GM12865 (cell line): ENCODE data around the gene RAB37.

Source experiments
- DNase-seq: peaks from one replicate; pipeline ENCODE4 v3.0.0; 2010; ENCODE audit warnings: low read depth
- H3K4me3 ChIP-seq: 2 replicates; pipeline ENCODE4 v1.5.1; 2011; ENCODE audit warnings: mild to moderate bottlenecking, low read depth, low read length, control low read depth
- TF ChIP-seq, protein P1 (sequence below): IDR thresholded peaks from 2 replicates; pipeline ENCODE4 v1.5.1; 2011; ENCODE audit warnings: low read length, control low read depth, low read depth, inconsistent platforms; ENCODE audit not compliant: insufficient read depth; ENCODE audit errors: missing control alignments

The RAB37 gene

DNA sequence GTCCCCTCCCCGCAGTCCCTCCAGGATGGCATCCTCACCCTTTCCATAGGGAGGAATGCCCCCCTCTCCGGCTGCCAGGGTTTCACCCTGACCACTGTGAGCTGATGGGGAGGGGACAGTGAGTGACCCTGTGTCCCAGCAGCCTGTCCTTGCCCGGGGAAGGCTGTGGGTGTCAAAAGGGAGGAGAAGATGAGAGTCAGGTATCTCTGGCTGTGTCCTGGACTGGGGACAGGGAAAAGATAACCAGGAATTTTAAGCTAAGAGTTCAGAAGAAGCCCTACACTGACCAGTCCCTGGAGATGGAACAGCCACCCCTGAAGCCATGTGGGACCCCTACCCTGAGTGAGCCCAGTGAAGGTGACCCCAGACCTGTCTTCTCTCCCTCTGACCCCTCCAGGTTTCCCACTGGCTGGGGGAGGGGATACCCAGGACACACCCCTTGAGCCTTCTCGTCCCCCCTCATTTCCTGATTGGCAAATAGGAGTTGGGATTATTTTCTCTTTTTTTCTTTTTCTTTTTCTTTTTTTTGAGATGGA is 27.8 kb downstream of the RAB37 start:
- DNase-seq, result no peak
- H3K4me3 ChIP-seq, result no peak overlapping the region
- TF ChIP-seq, protein P1, sequence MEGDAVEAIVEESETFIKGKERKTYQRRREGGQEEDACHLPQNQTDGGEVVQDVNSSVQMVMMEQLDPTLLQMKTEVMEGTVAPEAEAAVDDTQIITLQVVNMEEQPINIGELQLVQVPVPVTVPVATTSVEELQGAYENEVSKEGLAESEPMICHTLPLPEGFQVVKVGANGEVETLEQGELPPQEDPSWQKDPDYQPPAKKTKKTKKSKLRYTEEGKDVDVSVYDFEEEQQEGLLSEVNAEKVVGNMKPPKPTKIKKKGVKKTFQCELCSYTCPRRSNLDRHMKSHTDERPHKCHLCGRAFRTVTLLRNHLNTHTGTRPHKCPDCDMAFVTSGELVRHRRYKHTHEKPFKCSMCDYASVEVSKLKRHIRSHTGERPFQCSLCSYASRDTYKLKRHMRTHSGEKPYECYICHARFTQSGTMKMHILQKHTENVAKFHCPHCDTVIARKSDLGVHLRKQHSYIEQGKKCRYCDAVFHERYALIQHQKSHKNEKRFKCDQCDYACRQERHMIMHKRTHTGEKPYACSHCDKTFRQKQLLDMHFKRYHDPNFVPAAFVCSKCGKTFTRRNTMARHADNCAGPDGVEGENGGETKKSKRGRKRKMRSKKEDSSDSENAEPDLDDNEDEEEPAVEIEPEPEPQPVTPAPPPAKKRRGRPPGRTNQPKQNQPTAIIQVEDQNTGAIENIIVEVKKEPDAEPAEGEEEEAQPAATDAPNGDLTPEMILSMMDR, result no peak

DNA sequence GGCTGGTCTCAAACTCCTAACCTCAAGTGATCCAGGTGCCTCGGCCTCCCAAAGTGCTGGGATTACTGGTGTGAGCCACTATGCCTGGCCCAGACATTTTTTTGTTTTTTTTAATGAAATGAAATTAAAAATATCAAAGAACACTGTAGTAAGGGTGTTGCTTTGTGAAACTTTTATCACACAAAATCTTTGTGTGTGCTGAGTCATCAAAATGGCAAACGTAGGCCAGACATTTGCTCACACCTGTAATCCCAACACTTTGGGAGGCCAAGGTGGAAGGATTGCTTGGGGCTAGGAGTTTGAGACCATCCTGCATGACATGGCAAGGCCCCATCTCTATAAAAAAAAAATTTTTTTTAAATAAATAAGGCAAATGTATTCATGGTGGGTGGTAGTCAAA is 29.4 kb downstream of the RAB37 start:
- DNase-seq, result no peak
- TF ChIP-seq, protein P1, result no peak

DNA sequence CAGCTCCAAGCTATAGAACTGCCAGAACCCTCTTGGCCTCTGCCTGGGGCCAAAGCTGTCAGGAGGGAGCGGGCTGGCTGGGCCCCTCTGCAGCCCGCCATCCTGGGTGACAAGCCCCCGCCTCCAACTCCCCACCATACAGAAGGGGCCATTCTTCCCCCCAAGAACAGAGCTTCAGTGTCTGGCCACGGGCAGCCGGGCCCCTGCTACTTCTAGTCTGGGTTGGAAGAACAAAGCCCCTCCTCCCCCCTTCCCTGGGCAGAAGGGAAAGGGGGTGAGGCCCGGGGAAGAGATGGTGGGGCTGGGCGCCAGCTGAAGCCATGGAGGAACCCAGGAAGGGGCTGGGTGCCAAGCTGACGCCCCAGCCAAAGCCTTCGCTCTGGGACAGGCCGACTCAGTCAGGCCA is 30.1 kb downstream of the RAB37 start:
- no peak for DNase-seq
- TF ChIP-seq, protein P1, result no peak
- H3K4me3 ChIP-seq, result no peak overlapping the region

More for the DNA sequence above, 29.4 kb downstream of the RAB37 start:
- no peak overlapping the region for H3K4me3 ChIP-seq

DNA sequence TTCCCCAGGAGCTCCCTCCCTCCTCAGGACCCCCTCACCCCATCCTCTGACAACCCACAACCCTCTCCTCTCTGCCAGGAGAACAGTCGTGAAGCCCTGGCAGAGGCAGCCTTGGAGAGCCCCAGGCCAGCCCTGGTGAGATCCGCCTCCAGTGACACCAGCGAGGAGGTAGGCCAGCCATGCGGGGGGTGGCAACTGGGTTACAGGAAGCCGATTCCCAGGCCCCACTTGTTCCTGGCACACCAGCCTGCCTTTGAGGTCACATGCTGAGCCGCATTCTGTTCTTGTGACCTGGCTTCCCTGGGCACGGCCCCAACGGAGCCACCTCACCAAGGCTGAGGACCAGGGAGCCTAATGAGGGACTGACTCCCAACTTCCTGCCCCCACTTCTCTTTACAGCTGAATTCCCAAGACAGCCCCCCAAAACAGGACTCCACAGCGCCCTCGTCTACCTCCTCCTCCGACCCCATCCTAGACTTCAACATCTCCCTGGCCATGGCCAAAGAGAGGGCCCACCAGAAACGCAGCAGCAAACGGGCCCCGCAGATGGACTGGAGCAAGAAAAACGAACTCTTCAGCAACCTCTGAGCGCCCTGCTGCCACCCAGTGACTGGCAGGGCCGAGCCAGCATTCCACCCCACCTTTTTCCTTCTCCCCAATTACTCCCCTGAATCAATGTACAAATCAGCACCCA is 31.2 kb downstream of the RAB37 start:
- no peak overlapping the region for H3K4me3 ChIP-seq
- TF ChIP-seq, protein P1, result no peak
- no peak for DNase-seq

DNA sequence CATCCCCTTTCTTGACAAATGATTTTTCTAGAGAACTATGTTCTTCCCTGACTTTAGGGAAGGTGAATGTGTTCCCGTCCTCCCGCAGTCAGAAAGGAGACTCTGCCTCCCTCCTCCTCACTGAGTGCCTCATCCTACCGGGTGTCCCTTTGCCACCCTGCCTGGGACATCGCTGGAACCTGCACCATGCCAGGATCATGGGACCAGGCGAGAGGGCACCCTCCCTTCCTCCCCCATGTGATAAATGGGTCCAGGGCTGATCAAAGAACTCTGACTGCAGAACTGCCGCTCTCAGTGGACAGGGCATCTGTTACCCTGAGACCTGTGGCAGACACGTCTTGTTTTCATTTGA is 31.7 kb downstream of the RAB37 start:
- DNase-seq, result no peak
- H3K4me3 ChIP-seq, result no peak overlapping the region
- TF ChIP-seq, protein P1, result no peak

DNA sequence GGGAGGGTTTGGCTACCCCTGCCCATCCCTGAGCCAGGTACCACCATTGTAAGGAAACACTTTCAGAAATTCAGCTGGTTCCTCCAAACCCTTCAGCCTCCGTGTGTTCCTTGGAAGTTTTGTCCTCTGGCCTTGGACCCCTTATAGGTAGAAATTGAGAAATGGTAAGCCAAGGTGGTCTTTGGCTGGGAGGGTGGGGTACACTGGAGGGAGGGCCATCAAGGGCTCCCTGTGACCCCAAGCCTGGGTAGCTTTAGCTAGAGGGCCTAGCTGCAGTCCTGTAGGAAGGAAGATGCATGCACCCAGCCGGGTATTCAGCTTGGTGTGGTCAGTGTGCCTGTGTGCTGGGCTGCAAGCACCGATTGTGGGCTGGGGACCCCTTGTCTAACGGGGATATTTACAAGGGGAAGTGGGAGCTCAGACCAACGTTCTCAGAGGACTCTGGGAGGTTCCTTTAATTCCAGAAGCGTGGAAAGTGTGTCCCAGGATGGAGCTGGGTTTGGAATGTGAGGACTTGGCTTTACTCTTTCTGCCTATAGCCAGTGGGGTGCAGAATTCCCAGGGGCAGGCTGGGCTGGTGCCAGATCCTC is 32.3 kb downstream of the RAB37 start:
- TF ChIP-seq, protein P1, result no peak
- no peak for DNase-seq
- no peak overlapping the region for H3K4me3 ChIP-seq
